Measurements from ENCODE around the gene FDCSP. TPM values are rescaled to one million over a fixed set of nuclear protein-coding genes. Genes with fewer than 3 reads are reported as not detected.
"Not testable (repeated sequence)": the region's sequence is repeated elsewhere in the genome, so short reads cannot be mapped to it uniquely, and the experiment has no call there.

Gene FDCSP
- total RNA-seq, 4 donors from 2014 or later: not detected

DNA sequence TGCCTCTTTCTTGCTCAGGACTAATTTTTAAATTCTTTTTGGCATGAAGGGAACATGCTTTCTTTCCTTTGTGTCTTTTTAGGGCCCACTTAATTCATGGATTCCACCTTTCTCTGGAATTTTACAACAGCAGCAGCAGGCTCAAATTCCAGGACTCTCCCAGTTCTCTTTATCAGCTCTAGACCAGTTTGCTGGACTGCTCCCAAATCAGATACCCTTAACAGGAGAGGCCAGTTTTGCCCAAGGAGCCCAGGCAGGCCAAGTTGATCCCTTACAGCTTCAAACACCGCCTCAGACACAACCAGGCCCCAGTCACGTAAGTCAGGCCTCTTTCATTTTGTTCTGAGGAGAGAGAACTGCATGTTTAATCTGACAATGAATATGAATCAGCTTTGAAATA lies 28.1 kb upstream of the FDCSP start:
- TF ChIP-seq, protein P1, sequence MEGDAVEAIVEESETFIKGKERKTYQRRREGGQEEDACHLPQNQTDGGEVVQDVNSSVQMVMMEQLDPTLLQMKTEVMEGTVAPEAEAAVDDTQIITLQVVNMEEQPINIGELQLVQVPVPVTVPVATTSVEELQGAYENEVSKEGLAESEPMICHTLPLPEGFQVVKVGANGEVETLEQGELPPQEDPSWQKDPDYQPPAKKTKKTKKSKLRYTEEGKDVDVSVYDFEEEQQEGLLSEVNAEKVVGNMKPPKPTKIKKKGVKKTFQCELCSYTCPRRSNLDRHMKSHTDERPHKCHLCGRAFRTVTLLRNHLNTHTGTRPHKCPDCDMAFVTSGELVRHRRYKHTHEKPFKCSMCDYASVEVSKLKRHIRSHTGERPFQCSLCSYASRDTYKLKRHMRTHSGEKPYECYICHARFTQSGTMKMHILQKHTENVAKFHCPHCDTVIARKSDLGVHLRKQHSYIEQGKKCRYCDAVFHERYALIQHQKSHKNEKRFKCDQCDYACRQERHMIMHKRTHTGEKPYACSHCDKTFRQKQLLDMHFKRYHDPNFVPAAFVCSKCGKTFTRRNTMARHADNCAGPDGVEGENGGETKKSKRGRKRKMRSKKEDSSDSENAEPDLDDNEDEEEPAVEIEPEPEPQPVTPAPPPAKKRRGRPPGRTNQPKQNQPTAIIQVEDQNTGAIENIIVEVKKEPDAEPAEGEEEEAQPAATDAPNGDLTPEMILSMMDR (IDR thresholded peaks at IDR 0.05 in 4 of 5, conservative IDR thresholded peaks at IDR 0.05 in 1 of 5): no peak
- no peak for TF ChIP-seq POLR2A (IDR thresholded peaks at IDR 0.05)
- Histone ChIP-seq H3K27me3 (no peaks in the 10 kb centered on the region), H3K36me3 (no peaks in the 10 kb centered on the region), H3K4me1 (no peaks in the 10 kb centered on the region), H3K9me3 (no peaks in the 10 kb centered on the region), H3K4me3 (no peak overlapping the region), H3K27ac (no peak overlapping the region)
- ATAC-seq (no peak), DNase-seq (no peak)
- in situ Hi-C loops (cut with MboI; ENCODE audit: low sequenced_read_pairs in 4 of 4): no loop called here
- intact Hi-C loops (cut with DNase I; ENCODE audit: low total_unique reads): no loop called here

DNA sequence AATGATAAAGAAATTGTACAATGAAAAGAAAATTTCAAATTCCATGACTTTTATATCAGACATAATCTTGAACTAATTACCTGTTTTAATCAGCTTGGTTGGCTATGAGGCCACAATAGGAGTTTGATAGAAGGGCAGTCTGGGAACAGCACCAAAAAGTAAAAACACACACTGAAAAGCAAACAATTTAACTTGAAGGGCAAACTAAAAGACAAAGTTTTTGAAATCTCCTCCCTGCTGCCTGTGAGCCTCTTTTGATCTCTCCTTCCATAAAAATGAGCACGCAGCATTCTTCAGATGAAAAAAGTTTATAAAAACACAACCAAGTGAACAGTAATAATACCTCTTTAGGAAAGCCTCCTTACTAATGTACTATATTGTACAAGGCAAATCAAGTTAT lies 22.3 kb upstream of the FDCSP start:
- ATAC-seq (no peak), DNase-seq (no peak)
- Histone ChIP-seq H3K9me3 (no peaks in the 10 kb centered on the region), H3K27ac (no peak overlapping the region), H3K4me3 (no peak overlapping the region), H3K36me3 (no peaks in the 10 kb centered on the region), H3K4me1 (no peaks in the 10 kb centered on the region), H3K27me3 (no peaks in the 10 kb centered on the region)
- TF ChIP-seq, protein P1 (IDR thresholded peaks at IDR 0.05 in 4 of 5, conservative IDR thresholded peaks at IDR 0.05 in 1 of 5): no peak
- no peak for TF ChIP-seq POLR2A (IDR thresholded peaks at IDR 0.05)
- intact Hi-C loops (cut with DNase I; ENCODE audit: low total_unique reads): no loop called here
- in situ Hi-C loops (cut with MboI; ENCODE audit: low sequenced_read_pairs in 4 of 4): no loop called here

DNA sequence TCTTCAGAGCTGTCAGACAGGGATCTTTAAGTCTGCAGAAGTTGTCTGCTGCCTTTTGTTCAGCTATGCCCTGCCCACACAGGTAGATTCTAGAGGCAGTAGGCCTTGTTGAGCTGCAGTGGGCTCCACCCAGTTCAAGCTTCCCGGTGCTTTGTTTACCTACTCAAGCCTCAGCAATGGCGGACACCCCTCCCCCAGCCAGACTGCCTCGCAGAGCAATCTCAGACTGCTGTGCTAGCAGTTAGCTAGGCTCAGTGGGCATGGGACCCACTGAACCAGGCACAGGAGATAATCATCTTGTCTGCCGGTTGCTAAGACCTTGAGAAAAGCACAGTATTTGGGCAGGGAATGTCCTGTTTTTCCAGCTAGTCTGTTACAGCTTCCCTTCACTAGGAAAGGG lies 13.2 kb upstream of the FDCSP start:
- H3K4me3 ChIP-seq; H3K4me1 ChIP-seq; intact Hi-C loops (cut with DNase I; ENCODE audit: low total_unique reads); in situ Hi-C loops (cut with MboI; ENCODE audit: low sequenced_read_pairs in 4 of 4); DNase-seq; ATAC-seq; H3K9me3 ChIP-seq; H3K27me3 ChIP-seq; H3K36me3 ChIP-seq; H3K27ac ChIP-seq: not testable (repeated sequence)

DNA sequence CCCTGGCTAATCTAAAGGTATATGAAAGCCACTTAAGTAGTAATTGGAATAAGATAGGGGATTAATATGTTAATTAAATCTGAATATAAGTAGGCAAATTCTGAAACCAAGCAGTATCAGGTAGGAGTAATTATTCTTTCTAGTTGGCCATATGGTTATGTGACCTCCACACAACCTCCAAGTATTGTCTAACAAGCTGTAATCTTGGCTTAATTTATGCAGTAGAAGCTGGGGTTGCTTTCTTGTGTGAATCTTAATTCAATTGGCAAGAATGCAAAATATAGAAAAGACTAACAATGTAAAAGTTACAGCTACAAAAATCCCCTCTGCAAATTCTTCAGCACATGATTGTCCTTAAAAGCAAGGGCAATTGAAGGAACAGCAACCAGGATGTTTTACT lies 9.8 kb upstream of the FDCSP start:
- in situ Hi-C loops (cut with MboI; ENCODE audit: low sequenced_read_pairs in 4 of 4); H3K36me3 ChIP-seq; H3K4me1 ChIP-seq; DNase-seq; H3K27me3 ChIP-seq; H3K9me3 ChIP-seq; ATAC-seq; H3K4me3 ChIP-seq; H3K27ac ChIP-seq; intact Hi-C loops (cut with DNase I; ENCODE audit: low total_unique reads): not testable (repeated sequence)

DNA sequence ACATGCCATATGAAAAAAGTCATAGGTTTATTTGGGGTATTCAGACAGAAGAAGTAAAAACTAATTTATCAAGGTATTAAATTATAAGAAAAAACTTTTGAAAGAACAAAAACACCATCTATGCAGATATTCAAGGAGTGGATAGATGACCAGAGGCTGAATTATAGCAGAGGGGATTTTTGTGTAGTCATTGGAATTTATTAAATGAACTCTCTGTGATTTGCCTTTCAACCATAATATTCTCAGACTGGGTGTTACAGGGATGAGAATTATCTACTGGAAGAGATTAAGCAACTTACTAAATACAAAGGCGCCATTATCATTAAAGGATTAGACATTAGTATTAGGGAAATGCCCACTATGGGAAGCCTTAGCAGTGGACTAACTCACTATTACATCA lies 9.4 kb upstream of the FDCSP start:
- H3K4me3 ChIP-seq; intact Hi-C loops (cut with DNase I; ENCODE audit: low total_unique reads); DNase-seq; H3K27ac ChIP-seq; in situ Hi-C loops (cut with MboI; ENCODE audit: low sequenced_read_pairs in 4 of 4); H3K9me3 ChIP-seq; ATAC-seq; H3K4me1 ChIP-seq; H3K36me3 ChIP-seq; H3K27me3 ChIP-seq: not testable (repeated sequence)

DNA sequence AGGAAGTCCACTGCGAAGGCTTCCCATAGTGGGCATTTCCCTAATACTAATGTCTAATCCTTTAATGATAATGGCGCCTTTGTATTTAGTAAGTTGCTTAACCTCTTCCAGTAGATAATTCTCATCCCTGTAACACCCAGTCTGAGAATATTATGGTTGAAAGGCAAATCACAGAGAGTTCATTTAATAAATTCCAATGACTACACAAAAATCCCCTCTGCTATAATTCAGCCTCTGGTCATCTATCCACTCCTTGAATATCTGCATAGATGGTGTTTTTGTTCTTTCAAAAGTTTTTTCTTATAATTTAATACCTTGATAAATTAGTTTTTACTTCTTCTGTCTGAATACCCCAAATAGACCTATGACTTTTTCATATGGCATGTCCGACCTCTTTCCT lies 4.5 kb upstream of the FDCSP start:
- ATAC-seq; H3K36me3 ChIP-seq; DNase-seq; H3K27ac ChIP-seq; H3K4me3 ChIP-seq; H3K9me3 ChIP-seq; H3K4me1 ChIP-seq; intact Hi-C loops (cut with DNase I; ENCODE audit: low total_unique reads); H3K27me3 ChIP-seq; in situ Hi-C loops (cut with MboI; ENCODE audit: low sequenced_read_pairs in 4 of 4): not testable (repeated sequence)

DNA sequence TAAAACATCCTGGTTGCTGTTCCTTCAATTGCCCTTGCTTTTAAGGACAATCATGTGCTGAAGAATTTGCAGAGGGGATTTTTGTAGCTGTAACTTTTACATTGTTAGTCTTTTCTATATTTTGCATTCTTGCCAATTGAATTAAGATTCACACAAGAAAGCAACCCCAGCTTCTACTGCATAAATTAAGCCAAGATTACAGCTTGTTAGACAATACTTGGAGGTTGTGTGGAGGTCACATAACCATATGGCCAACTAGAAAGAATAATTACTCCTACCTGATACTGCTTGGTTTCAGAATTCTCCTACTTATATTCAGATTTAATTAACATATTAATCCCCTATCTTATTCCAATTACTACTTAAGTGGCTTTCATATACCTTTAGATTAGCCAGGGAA lies 4.1 kb upstream of the FDCSP start:
- H3K27me3 ChIP-seq; H3K27ac ChIP-seq; in situ Hi-C loops (cut with MboI; ENCODE audit: low sequenced_read_pairs in 4 of 4); ATAC-seq; H3K4me1 ChIP-seq; H3K4me3 ChIP-seq; H3K9me3 ChIP-seq; H3K36me3 ChIP-seq; intact Hi-C loops (cut with DNase I; ENCODE audit: low total_unique reads); DNase-seq: not testable (repeated sequence)

Measured in gastrocnemius medialis (tissue), 4 donors.